ENCODE measurements around the gene SFT2D1.
"Not testable (repeated sequence)": the region's sequence is repeated elsewhere in the genome, so short reads cannot be mapped to it uniquely, and the experiment has no call there.

SFT2D1 gene

DNA sequence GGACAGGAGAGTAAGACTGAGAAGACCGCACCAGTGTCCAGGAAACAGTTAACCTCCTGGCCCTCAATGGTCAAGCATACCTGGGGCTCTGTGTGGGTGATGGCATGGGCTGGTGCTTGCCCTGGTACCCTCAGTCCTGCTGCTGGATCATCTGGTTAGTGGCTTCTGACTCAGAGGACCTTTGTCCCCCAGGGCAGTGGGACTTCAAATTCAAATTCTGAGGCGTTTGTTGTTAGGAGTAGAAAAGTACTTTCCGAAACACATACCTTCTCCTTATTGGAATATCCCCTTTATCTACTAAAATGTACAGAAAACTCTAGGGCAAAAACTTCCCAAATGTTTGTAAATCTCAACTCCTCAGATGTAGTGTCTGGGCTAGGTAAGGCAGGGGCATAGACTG is 4.1 kb upstream of the SFT2D1 start:
- no peak overlapping the region for H3K4me2 ChIP-seq (ENCODE audit: low read length)
- no peak overlapping the region for H3K18ac ChIP-seq (ENCODE audit: low read length)
- H3K79me2 ChIP-seq (ENCODE audit: control insufficient read depth, insufficient read depth, low read length, poor library complexity) = peaks cover 13% of the 10 kb centered on the region

DNA sequence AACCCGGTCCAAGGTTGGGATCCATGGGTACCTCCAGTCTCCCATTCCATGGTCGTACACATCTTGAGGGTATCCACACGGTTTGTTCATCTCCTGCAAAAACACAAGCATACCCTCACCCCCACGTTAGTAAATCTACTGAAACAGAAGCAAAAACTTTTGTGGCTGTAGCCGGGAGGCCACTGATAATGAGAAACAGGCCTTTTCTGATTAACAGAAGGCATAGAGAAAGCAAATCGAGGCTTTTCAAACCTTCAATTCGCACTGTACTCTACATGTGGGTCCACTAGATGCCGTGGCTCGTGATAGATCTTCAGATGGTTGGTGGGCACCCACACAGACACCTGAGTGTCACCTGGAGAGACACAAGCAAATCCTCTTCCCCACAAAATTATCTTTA is 3.3 kb upstream of the SFT2D1 start:
- Histone ChIP-seq H2BK5ac (ENCODE audit: low read depth, low read length, poor library complexity) (peak overlapping the region; percentile 33), H4K91ac (ENCODE audit: low read depth, low read length) (peak overlapping the region; percentile 60), H3K79me2 (ENCODE audit: control insufficient read depth, insufficient read depth, low read length, poor library complexity) (peaks cover 14% of the 10 kb centered on the region), H3K79me1 (ENCODE audit: low read length) (peaks cover 19% of the 10 kb centered on the region), H2BK12ac (ENCODE audit: low read length) (peak overlapping the region; percentile 7), H2BK120ac (ENCODE audit: insufficient read depth, low read length, poor library complexity) (peak overlapping the region; percentile 36)
- not testable (repeated sequence) for H3K18ac ChIP-seq (ENCODE audit: low read length); H4K12ac ChIP-seq (ENCODE audit: low read depth, low read length); H3K4me3 ChIP-seq (ENCODE audit: low read depth, low read length); H3K23ac ChIP-seq (ENCODE audit: low read length); H4K8ac ChIP-seq (ENCODE audit: low read depth, low read length); H3K9ac ChIP-seq (ENCODE audit: low read length); H3K14ac ChIP-seq (ENCODE audit: low read length); H3K27me3 ChIP-seq (ENCODE audit: insufficient read depth, low read length); H3K4me2 ChIP-seq (ENCODE audit: low read length); H3K4me1 ChIP-seq (ENCODE audit: control insufficient read depth in 1 of 2, insufficient read depth in 2 of 2, low read length in 2 of 2); DNase-seq; H3K4ac ChIP-seq (ENCODE audit: low read depth, low read length); H3K27ac ChIP-seq (ENCODE audit: low read depth, low read length); H3K9me3 ChIP-seq (ENCODE audit: insufficient read depth, low read depth, low read length); H3K36me3 ChIP-seq (ENCODE audit: control insufficient read depth in 1 of 2, insufficient read depth in 2 of 2, low read length in 2 of 2); H2AFZ ChIP-seq (ENCODE audit: insufficient read depth, low read length, poor library complexity); H2AK5ac ChIP-seq (ENCODE audit: low read length)
- no CpG with 5 or more reads among the region's 9 CpGs for WGBS (ENCODE audit: extremely low coverage, insufficient coverage, insufficient read length)

More for the DNA sequence above, 4.1 kb upstream of the SFT2D1 start:
- no peak overlapping the region for H3K4ac ChIP-seq (ENCODE audit: low read depth, low read length)
- H3K14ac ChIP-seq (ENCODE audit: low read length) = no peak overlapping the region
- H2BK12ac ChIP-seq (ENCODE audit: low read length) = peak overlapping the region; percentile 79
- H4K8ac ChIP-seq (ENCODE audit: low read depth, low read length) = no peak overlapping the region
- no peak overlapping the region for H3K23ac ChIP-seq (ENCODE audit: low read length)
- H3K79me1 ChIP-seq (ENCODE audit: low read length) = peaks cover 19% of the 10 kb centered on the region
- H3K36me3 ChIP-seq (ENCODE audit: control insufficient read depth in 1 of 2, insufficient read depth in 2 of 2, low read length in 2 of 2) = no peaks in the 10 kb centered on the region
- no peaks in the 10 kb centered on the region for H3K9me3 ChIP-seq (ENCODE audit: insufficient read depth, low read depth, low read length)
- H3K4me1 ChIP-seq (ENCODE audit: control insufficient read depth in 1 of 2, insufficient read depth in 2 of 2, low read length in 2 of 2) = peaks cover 3 to 9% of the 10 kb centered on the region in 2 experiments
- no peak for DNase-seq
- no peak overlapping the region for H2AFZ ChIP-seq (ENCODE audit: insufficient read depth, low read length, poor library complexity)
- H3K27me3 ChIP-seq (ENCODE audit: insufficient read depth, low read length) = no peaks in the 10 kb centered on the region
- H3K27ac ChIP-seq (ENCODE audit: low read depth, low read length) = no peak overlapping the region
- no peak overlapping the region for H4K12ac ChIP-seq (ENCODE audit: low read depth, low read length)
- no CpG with 5 or more reads among the region's 3 CpGs for WGBS (ENCODE audit: extremely low coverage, insufficient coverage, insufficient read length)
- no peak overlapping the region for H2AK5ac ChIP-seq (ENCODE audit: low read length)
- no peak overlapping the region for H3K9ac ChIP-seq (ENCODE audit: low read length)
- no peak overlapping the region for H2BK5ac ChIP-seq (ENCODE audit: low read depth, low read length, poor library complexity)
- no peak overlapping the region for H3K4me3 ChIP-seq (ENCODE audit: low read depth, low read length)
- H2BK120ac ChIP-seq (ENCODE audit: insufficient read depth, low read length, poor library complexity) = peak overlapping the region; percentile 20
- peak overlapping the region; percentile 43 for H4K91ac ChIP-seq (ENCODE audit: low read depth, low read length)

DNA sequence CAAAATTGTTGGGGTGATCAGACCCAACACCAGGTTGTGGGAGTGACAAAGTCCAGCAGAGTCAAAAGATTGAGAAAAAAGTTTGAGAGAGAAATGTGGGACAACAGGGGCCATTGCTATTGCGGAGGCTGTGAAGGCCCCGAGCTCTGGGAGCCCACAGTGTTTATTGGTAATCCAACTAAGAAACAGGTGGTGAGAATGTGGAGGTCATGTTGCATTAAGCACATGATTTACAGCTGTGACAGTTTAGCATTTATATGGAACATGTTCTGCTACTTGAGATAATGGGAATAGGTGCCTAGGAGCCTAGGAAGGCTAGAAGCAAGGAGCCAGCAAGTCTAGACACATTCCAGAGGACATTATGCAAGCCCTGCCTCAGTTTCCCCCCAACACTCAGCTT is 2.6 kb upstream of the SFT2D1 start:
- Histone ChIP-seq H3K79me2 (ENCODE audit: control insufficient read depth, insufficient read depth, low read length, poor library complexity) (peaks cover 19% of the 10 kb centered on the region), H3K18ac (ENCODE audit: low read length) (peak overlapping the region; percentile 16), H3K4me1 (ENCODE audit: control insufficient read depth in 1 of 2, insufficient read depth in 2 of 2, low read length in 2 of 2) (peaks cover 3 to 12% of the 10 kb centered on the region in 2 experiments), H2BK120ac (ENCODE audit: insufficient read depth, low read length, poor library complexity) (peak overlapping the region; percentile 94), H2BK12ac (ENCODE audit: low read length) (peak overlapping the region; percentile 77), H4K8ac (ENCODE audit: low read depth, low read length) (peak overlapping the region; percentile 76), H2AK5ac (ENCODE audit: low read length) (peak overlapping the region; percentile 83), H3K27ac (ENCODE audit: low read depth, low read length) (peak overlapping the region; percentile 84), H3K14ac (ENCODE audit: low read length) (peak overlapping the region; percentile 68), H3K79me1 (ENCODE audit: low read length) (peaks cover 19% of the 10 kb centered on the region), H2BK5ac (ENCODE audit: low read depth, low read length, poor library complexity) (peak overlapping the region; percentile 71), H4K91ac (ENCODE audit: low read depth, low read length) (peak overlapping the region; percentile 91), H3K4ac (ENCODE audit: low read depth, low read length) (peak overlapping the region; percentile 47)
- DNase-seq = peak in 1 of 2 donors; percentile 13
- not testable (repeated sequence) for H3K9ac ChIP-seq (ENCODE audit: low read length); H3K9me3 ChIP-seq (ENCODE audit: insufficient read depth, low read depth, low read length); H3K4me3 ChIP-seq (ENCODE audit: low read depth, low read length); H2AFZ ChIP-seq (ENCODE audit: insufficient read depth, low read length, poor library complexity); H3K27me3 ChIP-seq (ENCODE audit: insufficient read depth, low read length); H3K4me2 ChIP-seq (ENCODE audit: low read length); H3K23ac ChIP-seq (ENCODE audit: low read length); H4K12ac ChIP-seq (ENCODE audit: low read depth, low read length); H3K36me3 ChIP-seq (ENCODE audit: control insufficient read depth in 1 of 2, insufficient read depth in 2 of 2, low read length in 2 of 2)
- no CpG with 5 or more reads among the region's 2 CpGs for WGBS (ENCODE audit: extremely low coverage, insufficient coverage, insufficient read length)

DNA sequence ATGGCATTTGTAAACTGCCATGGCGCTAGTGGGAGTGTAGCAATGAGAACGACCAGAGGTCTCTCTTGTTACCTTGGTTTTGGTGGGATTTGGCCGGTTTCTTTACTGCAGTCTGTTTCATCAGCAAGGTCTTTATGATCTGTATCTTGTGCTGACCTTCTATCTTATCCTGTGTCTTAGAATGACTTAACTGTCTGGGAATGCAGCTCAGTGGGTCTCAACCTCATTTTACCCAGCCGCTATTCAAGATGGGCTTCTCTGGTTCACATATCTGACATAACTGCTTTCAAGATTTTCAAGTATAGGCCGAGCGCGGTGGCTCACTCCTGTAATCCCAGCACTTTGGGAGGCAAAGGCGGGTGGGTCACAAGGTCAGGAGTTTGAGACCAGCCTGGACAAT is 1.9 kb upstream of the SFT2D1 start:
- H3K4me2 ChIP-seq (ENCODE audit: low read length) = no peak overlapping the region
- H3K18ac ChIP-seq (ENCODE audit: low read length) = no peak overlapping the region
- no peak overlapping the region for H4K8ac ChIP-seq (ENCODE audit: low read depth, low read length)
- no CpG with 5 or more reads among the region's 8 CpGs for WGBS (ENCODE audit: extremely low coverage, insufficient coverage, insufficient read length)
- no peak overlapping the region for H3K4me3 ChIP-seq (ENCODE audit: low read depth, low read length)
- no peaks in the 10 kb centered on the region for H3K9me3 ChIP-seq (ENCODE audit: insufficient read depth, low read depth, low read length)
- H3K4ac ChIP-seq (ENCODE audit: low read depth, low read length) = no peak overlapping the region
- no peak overlapping the region for H2AK5ac ChIP-seq (ENCODE audit: low read length)
- peaks cover 3 to 12% of the 10 kb centered on the region in 2 experiments for H3K4me1 ChIP-seq (ENCODE audit: control insufficient read depth in 1 of 2, insufficient read depth in 2 of 2, low read length in 2 of 2)
- peak overlapping the region; percentile 59 for H4K91ac ChIP-seq (ENCODE audit: low read depth, low read length)
- H3K9ac ChIP-seq (ENCODE audit: low read length) = no peak overlapping the region
- peak overlapping the region; percentile 96 for H3K27ac ChIP-seq (ENCODE audit: low read depth, low read length)
- no peaks in the 10 kb centered on the region for H3K36me3 ChIP-seq (ENCODE audit: control insufficient read depth in 1 of 2, insufficient read depth in 2 of 2, low read length in 2 of 2)
- H3K27me3 ChIP-seq (ENCODE audit: insufficient read depth, low read length) = no peaks in the 10 kb centered on the region
- H3K23ac ChIP-seq (ENCODE audit: low read length) = no peak overlapping the region
- peaks cover 23% of the 10 kb centered on the region for H3K79me2 ChIP-seq (ENCODE audit: control insufficient read depth, insufficient read depth, low read length, poor library complexity)
- H2BK5ac ChIP-seq (ENCODE audit: low read depth, low read length, poor library complexity) = peak overlapping the region; percentile 87
- H3K14ac ChIP-seq (ENCODE audit: low read length) = no peak overlapping the region
- no peak overlapping the region for H4K12ac ChIP-seq (ENCODE audit: low read depth, low read length)
- H3K79me1 ChIP-seq (ENCODE audit: low read length) = peaks cover 19% of the 10 kb centered on the region
- peak overlapping the region; percentile 77 for H2BK120ac ChIP-seq (ENCODE audit: insufficient read depth, low read length, poor library complexity)
- H2AFZ ChIP-seq (ENCODE audit: insufficient read depth, low read length, poor library complexity) = no peak overlapping the region
- no peak overlapping the region for H2BK12ac ChIP-seq (ENCODE audit: low read length)
- peak; percentile 94 to 99 for DNase-seq
